HG02798 (cell line): Measurements from ENCODE around the gene ARAP3.

ENCODE experiments used
- ATAC-seq: cut with Tn5 transposase; IDR thresholded peaks from one replicate; pipeline ENCODE4 v1.9.1; 2021; ENCODE audit warnings: mild to moderate bottlenecking; ENCODE audit not compliant: unreplicated experiment, poor library complexity

Gene ARAP3

DNA sequence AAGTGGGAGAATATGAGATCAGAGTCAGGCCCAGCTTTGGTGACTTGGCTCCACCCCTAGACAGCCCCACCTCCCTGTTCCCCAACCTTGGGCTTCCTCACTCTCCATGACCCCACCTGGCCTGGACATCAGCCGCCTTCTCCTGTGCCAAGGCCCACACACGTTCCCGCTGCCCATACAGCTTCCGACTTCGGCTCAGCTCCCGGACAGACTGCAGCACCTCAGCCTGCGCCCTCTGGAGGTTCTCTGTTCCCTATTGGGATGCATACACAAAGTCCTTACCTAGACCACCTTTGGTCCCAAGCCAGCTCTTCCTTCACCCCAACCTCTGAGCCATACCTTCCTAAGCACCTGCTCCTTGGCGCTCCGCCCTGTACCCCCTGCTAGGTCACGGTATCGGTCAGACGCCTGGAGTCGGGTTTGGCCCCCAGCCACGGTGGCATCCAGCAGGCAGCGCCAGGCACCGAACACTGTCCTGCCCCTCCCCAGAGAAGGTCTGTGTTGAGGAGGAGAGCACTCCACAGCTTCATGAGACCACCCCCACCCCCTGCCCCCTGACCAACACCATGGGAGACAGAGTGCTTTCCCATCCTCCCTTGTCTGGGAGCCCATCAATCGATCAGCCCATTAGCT lies 32.9 kb downstream of the ARAP3 start:
- ATAC-seq = no peak

GRCh38 chr5:141647851-141648250 lies 34.2 kb downstream of the ARAP3 start:
- ATAC-seq = no peak

DNA sequence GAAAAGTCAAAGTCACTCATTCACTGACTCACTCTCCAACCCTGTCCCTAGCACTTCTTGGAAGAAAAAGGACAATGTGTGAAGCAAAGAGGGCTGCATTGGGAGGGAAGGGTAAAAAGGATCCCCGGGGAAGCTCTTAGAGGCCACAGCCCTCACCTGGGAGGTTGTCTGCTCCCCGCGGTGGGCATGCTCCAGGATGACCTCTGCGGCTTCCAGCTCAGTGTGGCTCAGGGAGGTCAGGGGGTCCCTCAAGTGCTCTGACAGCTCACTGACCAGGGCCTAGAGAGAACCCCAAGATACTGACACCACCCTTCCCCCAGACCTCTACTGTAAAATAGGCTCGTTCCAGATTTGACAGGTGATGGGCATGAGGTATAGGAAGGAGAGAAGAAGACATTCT lies 34.8 kb downstream of the ARAP3 start:
- no peak for ATAC-seq

GRCh38 chr5:141646026-141646425 lies 36.0 kb downstream of the ARAP3 start:
- no peak for ATAC-seq

DNA sequence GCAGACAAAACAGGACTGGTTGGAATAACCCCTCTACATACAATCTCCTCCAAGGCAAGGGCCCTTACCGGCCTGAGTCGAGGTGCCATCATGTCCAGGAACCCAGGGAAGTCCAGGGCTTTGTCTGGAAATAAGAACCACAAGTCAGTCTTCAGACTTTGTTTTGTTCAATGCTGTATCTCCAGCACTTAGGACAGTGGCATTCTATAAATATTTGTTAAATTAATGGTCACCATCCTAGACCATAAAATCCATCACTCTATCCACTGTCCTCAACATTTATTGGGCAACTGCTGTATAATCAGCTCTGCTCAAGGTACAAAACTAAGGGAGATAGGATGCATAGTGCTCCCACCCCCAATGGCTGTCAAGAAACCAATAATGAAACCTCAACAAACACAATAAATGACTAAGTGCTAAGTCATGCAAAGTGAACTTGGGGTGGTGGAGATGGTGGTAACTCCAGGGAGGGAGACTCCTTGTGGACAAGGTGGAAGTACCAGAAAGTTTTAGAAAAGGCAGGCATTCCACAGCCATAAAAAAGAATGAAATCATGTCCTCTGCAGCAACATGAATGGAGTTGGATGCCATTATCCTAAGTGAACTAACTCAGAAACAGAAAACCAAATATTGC lies 40.3 kb downstream of the ARAP3 start:
- peak; percentile 55 for ATAC-seq

DNA sequence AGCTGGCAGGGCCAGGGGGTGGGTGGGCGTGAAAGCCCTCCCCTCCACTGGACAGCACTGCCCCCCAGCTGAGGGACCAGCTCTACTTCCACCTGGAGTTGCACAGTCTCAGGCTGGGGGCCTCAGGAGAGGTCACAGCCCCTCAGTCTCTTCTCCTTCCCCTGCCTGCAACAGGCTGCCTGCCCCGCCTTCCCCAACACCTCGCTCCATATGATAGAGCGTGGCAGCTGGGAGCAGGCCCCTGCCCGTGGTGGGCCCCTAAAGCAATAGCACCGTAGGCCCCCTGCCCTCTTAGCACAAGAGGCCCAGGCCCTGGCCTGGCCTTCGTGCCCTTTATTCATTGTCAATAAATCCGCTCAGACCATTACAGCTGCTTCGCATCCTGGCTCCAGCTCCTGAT lies 41.3 kb downstream of the ARAP3 start:
- no peak for ATAC-seq

DNA sequence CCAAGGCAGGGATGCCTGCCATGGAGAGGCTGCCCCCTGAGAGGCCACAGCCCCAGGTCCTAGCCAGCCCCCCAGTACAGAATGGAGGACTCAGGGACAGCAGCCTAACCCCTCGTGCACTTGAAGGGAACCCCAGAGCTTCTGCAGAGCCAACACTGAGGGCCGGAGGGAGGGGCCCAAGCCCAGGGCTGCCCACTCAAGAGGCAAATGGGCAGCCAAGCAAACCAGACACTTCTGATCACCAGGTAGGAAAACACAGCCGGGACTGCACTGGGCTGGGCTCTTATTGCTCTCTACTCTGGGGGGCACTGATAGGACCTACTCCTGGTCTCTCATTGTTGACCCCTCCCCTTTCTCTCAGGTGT lies 42.0 kb downstream of the ARAP3 start:
- no peak for ATAC-seq

DNA sequence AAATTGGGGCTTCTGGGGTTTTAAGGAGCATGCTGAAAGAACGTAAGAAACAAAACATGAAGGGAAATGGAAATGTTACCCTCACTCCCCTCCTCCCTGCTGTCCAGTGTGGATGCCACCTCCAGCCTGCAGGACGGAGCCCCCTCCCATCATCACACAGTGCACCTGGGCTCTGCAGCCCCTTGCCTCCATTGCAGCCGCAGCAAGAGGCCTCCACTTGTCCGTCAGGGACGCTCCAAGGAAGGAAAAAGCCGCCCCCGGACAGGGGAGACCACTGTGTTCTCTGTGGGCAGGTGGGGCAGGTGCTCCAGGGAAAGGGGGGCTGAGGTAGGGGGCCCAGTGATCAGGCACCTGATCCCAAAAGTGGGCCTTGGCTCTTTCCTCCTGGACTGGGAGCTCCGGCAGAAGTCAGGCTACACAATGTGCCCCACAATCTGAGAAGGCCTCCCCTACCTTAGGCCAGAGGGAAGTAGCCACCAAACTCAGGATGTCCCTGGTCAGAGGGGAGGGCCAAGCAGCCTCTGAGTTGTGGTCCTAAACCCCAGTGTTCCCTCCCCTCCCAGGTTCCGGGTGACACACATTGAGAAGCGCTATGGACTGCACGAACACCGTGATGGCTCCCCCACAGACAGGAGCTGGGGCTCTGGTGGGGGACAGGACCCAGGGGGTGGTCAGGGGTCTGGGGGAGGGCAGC lies 42.5 kb downstream of the ARAP3 start:
- no peak for ATAC-seq

GRCh38 chr5:141638771-141639170 lies 43.3 kb downstream of the ARAP3 start:
- no peak for ATAC-seq

DNA sequence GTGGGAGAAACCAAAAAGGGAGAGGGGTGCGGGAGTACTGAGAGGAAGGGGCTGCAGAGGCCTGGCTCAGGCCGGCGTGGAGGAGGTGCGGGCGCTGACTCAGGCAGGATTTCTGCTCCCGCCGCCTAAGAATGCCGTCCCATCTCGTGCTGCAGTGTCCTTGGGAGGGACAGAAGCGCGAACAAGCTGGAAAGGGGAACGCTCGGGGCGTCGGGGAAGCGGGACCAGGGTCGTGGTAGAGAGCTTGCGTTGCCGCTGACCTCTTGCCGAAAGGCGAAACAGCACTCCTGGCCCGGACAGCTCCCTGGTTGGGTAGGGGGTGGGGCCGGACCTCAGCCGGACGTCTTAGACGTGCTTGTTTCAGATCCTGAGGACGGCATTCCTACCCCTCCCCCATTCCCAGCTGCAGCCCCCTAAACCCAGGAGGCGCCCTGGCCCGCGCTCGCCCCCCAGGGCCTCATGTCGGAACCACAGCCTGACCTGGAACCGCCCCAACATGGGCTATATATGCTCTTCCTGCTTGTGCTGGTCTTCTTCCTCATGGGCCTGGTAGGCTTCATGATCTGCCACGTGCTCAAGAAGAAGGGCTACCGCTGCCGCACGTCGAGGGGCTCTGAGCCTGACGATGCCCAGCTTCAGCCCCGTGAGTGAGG lies 44.1 kb downstream of the ARAP3 start:
- ATAC-seq = peak; percentile 21

GRCh38 chr5:141637123-141637766 lies 44.8 kb downstream of the ARAP3 start:
- peak; percentile 24 for ATAC-seq

GRCh38 chr5:141636413-141637122 lies 45.5 kb downstream of the ARAP3 start, which contains the start of the genes HDAC3 and RELL2:
TSS of gene HDAC3 (minus strand) at chr5:141636849. CDS start at chr5:141636790, 59 bp downstream.
TSS of gene RELL2 (plus strand) at chr5:141636997. CDS start at chr5:141638226, 1,229 bp downstream.
- ATAC-seq = peak; percentile 80

- no peak for ATAC-seq
Measured at GRCh38 chr5:141636106-141636412, 46.0 kb downstream of the ARAP3 start.

GRCh38 chr5:141635646-141636045 lies 46.4 kb downstream of the ARAP3 start:
- ATAC-seq = no peak

GRCh38 chr5:141634720-141635119 lies 47.3 kb downstream of the ARAP3 start:
- ATAC-seq = no peak

DNA sequence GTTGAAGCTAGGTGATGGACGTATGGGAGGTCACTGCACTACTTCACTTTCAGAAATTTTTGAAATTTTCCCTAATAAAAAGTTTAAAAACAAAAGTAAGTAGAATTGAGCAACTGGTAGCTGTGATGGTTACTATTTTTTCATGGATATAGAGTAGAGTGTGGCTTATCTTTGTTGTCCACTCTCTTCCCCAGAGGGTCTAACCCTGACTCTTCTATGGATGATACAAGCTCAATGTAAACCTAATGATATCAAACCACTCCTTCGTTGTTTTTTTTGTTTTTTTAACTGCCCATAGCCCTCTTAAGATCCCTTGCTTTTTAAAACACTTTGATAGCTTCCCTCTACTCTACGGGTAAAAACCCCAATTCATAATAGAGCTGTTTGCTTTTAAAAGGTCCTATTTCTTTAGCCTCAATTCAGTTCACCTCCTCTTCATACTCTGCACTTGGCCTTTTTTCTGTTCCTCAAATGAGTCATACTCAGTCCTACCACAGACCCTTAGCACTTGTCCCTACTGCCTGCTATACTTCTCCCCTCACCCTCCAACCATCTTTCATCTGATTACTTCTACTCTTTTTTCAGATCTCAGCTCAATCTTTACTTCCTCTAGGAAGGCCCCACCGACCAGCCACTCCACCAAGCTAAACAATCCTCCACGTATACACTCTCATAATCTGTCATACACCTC lies 48.0 kb downstream of the ARAP3 start:
- ATAC-seq = peak; percentile 66

DNA sequence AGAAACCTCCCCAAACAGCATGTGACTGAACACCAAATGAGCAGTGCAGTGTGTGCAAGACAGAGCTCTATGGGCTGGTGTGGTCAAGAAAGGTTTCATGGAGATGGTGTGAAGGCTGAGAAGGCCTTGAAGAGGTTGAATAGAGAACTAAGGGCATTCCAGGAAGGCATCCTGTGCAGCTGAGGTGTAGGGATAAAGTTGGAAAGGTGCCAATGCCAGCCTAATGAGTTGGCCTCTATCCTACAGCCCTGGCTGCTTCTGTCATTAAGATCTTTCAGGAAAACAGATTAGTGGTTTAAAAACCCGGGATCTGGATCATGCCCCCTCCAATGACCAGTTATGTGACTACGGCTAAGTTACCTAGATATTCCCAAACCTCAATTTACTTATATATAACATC lies 49.4 kb downstream of the ARAP3 start:
- ATAC-seq = no peak

- ATAC-seq = no peak
Measured at GRCh38 chr5:141630570-141631140, 51.4 kb downstream of the ARAP3 start.

DNA sequence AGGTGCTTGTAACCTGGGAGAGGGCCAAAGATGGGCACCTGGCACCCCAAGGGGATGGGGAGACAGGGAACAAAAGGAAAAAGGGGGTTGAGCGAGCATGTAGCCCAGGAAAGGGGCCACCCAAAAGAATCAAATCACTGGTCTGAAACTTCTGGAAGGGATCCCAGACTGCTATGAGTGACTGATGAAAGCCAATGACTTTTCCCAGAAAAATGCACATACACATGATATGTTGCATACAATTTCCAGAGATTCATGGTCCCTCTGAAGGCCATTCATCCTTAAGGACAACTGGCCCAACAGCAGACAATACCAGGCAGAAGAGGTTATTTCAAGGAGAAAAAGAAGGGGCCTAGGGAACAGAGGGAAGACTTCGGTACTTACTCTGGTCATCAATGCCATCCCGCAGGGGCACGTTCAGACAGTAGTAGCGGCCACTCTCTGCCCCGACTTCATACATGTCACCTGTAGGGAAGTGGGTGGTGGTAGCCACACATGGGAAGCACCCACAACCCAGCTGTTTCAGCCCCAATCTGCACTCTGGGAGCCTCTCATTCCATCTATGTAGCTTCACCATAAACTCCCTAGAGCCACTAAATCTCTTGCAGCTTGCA lies 53.7 kb downstream of the ARAP3 start:
- no peak for ATAC-seq
